OCI-M2 (cell line): ENCODE measurements around the gene ZNF579.
A peak's percentile ranks its signal among the peaks of the same experiment; 100 is the strongest.

Experiments
- DNase-seq: peaks from one replicate; lab custom pipeline; 2025; ENCODE audit not compliant: unreplicated experiment; lab: John Stamatoyannopoulos, UW

Gene ZNF579

DNA sequence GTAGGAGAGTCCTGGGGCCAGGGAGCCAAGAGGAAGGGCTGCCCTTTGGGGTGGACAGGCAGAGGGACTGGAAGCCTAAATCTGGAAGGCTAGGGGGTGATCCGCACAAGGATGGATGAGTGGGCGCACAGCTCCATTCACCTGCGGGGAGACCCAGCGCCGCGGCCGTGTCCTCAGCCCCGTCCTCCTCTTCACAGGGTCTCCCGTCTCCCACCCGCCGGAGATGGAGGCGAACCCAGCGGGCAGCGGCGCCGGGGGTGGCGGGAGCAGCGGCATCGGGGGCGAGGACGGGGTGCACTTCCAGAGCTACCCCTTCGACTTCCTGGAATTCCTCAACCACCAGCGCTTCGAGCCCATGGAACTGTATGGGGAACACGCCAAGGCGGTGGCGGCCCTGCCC lies 32.7 kb upstream of the ZNF579 start:
- DNase-seq = no peak

DNA sequence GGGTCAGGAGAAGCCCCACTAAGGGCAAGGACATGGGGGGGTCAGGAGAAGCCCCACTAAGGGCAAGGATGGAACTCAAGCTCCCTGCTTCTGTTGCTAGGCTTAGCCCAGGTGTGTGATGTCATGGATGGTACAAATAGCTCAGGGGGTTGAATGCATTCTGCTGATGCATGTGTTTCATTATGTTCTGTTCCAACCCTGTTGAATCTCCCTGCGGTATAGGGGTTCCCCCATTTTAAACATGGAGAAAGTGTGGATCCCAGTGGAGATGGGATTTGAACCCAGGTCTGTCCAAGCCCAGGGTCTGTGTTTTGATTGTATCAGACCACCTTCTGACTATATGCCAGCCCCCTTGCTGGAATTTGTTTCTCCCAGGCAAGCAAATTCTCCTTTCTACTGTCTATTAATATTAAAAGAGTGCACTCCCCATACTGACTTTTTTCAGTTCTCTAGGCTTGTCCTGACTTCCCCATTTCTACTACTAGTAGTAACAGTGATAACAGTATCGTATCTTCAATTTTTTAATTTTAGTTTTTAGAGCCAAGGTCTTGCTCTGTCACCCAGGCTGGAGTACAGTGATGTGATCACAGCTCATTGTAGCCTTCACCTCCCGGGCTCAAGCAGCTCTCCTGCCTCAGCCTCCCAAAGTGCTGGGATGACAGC lies 31.5 kb upstream of the ZNF579 start:
- no peak for DNase-seq

DNA sequence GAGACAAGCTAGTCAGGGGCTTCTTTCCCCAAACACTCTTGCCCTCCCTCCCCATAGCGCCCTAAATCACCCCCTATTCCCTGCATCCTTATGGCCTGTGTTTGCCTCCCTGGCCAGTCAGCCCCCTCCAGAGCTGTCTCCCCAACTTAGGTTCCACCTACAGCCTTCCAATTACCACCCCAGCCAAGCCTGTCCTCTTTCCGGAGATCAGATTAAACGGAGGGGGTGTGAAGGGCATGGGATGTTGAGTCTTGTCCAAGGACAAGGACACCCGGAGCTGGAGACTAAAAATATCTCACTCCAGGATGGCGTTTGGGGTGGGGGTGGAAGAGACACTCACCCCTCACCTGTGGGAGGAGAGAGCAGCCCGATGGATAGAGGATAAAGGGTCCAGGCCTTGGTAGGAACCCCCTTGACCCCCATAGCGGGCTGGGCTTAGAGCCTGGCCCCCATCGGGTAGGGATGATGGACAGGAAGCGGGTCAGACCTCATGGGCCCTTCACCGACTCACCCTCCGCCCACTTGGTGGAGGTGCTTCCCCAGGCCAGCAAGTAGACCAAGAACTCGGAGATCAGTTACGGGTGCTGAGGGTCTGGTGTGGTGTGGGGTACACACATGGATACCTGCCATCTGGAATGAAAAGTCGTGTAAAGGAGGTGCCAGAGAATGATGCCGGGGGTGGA lies 30.8 kb upstream of the ZNF579 start:
- no peak for DNase-seq

DNA sequence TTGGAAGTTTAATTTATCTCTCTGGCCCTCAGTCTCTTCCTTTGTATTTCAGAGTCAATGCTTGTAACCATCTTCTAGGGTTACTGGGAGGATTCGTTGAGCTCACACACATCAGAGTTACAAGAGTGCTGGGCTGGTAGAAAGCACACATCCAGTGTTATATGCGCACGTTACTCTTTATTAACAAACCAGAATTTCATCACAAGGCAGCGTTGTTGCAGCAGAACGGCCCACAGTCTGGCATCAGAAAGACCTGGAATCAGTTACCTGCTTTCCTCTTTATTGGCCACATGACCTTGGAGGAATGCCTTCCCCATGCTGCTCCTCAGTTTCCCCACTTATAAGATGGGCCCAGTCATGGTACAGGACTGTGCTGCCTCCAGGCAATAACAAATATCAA lies 28.7 kb upstream of the ZNF579 start:
- DNase-seq = no peak

DNA sequence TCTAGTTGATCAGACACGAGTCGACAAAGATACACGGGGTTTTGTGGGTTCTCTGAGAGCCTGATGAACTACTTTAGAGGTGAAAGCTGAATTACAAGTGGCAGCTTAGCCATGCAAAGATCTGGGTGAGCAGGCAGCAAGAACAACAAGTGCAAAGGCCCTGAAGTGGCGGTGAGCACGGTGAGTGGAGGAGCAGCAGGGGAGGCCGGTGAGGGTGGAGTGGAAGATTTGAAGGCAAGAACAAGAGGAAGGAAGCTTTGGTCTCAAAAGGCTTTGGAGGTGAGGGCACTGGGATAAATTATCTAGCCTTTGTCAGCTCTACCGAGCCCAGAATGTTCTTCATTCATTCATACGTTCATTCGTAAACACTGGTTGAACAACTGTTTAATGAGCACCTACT lies 26.2 kb upstream of the ZNF579 start:
- DNase-seq = no peak

DNA sequence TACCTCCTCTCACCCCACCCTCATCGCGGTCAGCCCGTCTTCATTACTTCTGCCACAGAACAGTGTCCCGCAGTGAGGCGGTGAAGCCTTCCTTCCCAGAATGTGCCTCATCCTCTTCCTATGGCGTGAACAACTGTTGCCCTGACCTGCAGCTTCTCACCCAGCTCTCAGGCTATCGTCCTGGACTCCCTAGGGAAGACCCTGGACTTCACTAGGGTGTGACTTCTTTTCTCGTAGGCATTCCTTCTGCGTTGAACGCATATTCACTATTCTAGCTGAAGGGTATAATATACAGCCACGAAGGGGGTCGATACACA lies 25.8 kb upstream of the ZNF579 start:
- DNase-seq = no peak

DNA sequence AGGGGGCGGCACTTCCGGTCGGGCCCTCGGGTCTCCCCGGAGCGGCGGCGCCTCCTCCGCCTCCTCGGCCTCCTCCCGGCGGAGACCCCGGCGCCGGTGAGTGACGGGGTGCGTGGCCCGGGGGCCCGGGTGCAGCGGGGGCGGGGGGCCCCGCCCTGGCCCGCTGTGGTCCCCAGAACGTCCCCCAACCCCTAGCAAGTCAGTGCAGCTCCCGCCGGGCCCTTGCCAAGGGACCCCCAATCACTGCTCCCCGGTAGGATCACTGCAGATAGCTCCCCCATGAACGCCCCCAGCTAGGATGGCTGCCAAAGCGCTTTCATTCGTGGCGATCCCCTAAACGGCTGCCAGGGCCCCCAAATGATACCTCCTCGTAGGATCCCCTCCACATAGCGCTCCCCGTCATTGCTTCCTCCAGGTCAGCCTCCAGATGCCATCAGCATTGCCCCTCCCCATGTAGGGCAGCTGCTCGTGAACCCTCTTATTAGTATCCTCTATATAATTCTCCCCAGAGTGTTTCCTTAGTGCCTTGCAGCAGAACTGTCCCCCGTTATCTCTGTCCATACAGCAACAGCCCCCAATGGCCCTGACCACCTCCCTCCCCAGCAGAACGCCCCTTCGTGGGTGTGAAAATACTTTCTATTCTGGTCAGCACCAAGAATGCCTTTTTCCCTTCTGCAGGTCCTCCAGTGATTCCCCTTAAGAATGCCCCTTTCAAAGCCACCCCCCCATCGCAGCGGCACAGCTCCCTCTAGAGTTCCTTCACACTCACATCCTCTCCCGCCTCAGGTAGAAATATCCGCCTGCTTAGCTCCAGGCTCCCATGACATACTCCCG lies 25.2 kb upstream of the ZNF579 start, which contains the start of gene ZNF865:
Gene ZNF865, plus strand, starts transcription at position 11 of the 834 bp plus-strand sequence. CDS start 7,972 bp downstream, outside the sequence.
- DNase-seq = no peak

DNA sequence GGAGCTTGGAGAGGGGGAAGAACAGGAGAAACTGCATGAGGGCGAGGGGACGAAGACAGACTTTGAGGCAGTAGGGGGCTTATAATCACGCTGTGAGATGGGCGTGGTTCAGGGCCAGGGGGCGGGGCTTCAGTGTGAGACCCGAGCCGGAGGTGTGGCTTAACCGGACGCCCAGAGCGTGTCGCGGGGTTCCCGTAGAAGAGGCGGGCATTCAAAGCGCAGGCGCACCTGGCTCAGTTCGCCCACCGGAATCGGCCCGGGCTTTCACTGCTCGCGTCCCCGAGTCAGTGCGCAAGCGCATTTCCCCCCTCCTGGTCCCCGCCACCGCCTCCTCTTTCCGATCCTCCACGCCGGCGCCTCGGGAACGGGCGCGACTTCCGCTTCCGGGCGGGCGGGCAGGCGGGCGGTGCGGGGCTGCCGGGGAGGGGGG lies 24.6 kb upstream of the ZNF579 start:
- peak; percentile 96 for DNase-seq

DNA sequence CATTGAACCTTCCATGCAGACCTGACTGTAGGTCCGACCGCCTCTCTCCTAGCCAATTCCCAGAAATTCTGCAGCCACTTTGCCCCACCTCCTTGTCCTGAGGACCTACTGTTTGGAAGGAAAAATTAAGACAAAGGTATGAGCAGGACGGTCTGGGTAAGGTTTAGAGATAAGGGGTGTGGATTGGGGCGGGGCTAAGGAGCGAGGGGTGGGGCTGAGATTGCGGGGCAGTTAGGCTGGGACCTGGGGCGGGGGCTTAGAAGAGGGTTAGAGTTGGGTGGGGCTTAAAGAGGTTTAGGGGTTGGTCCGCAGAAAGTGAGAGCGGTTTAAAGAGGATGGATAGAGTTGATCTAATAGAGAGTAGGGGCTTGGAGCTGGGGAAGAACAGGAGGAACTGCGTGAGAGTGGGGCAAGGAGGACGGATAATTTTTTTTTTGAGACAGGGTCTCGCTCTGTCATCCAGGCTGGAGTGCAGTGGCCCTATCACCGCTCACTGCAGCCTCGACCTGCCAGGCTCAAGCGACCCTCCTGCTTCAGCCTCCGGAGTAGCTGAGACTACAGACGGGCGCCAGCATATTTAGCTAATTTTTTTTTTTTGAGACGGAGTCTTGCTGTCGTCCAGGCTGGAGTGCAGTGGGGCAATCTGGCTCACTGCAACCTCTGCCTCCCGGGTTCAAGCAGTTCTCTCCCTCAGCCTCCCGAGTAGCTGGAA lies 23.1 kb upstream of the ZNF579 start:
- no peak for DNase-seq

DNA sequence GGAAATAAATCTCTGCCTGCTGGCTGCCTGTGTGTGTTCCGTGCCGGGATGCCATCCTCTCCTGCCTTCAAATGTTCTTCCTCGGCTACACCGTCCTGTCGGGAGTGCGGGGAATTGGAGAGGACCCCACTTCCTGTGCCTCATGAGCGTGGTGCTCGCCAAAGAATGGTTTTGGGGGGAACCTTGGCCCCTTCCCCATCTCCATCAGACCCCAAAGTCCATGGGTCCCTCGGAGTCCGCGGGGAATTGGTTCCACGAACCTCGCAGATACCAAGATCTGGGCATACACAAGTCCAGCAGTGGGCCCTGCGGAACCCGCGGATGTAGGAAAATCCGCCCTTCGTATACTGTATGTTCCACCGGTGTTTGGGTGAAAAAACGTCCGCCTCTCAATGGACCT lies 22.5 kb upstream of the ZNF579 start:
- no peak for DNase-seq

DNA sequence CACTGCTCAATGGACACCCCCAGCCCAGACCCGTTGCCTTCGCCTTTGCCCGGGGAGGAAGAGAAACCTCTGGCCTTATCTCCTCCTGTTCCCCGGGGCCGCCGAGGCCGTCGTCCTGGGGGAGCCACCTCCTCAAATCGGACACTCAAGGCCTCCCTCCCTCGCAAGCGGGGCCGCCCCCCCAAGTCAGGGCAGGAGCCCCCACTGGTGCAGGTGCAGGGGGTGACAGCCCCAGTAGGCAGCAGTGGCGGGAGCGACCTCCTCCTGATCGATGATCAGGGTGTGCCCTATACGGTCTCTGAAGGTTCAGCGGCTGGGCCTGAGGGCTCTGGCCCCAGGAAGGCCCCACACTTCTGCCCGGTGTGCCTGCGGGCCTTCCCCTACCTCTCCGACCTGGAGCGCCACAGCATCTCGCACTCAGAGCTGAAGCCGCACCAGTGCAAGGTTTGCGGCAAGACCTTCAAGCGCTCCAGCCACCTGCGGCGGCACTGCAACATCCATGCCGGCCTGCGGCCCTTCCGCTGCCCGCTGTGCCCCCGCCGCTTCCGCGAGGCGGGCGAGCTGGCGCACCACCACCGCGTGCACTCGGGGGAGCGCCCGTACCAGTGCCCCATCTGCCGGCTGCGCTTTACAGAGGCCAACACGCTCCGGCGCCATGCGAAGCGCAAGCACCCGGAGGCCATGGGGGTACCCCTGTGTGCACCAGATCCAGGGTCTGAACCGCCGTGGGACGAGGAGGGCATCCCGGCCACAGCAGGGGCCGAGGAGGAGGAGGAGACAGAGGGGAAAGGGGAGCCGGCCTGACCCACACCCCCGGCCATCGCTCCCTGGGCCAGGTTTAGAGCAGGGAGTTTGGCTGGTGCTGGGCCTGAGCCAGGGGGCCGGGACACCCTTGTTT lies 21.7 kb upstream of the ZNF579 start:
- no peak for DNase-seq

DNA sequence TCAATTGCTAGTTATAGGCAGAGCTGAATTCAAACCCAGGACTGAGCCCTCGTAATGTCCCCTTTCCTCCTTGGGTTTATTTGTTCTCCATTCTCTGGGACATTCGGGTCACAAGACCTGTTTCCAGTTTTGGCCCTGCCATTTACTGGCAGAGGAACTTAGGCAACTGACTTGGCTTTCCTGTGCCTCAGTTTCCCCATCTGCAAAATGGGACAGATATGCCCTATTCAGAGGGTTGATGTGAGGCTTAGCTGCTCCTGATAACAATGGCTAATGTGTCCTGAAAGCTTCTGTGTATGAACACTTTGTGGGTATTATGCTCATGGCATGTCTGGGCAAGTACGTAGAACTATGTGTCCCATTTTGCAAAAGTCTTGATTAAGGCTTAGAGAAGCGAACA lies 20.4 kb upstream of the ZNF579 start:
- DNase-seq = no peak

DNA sequence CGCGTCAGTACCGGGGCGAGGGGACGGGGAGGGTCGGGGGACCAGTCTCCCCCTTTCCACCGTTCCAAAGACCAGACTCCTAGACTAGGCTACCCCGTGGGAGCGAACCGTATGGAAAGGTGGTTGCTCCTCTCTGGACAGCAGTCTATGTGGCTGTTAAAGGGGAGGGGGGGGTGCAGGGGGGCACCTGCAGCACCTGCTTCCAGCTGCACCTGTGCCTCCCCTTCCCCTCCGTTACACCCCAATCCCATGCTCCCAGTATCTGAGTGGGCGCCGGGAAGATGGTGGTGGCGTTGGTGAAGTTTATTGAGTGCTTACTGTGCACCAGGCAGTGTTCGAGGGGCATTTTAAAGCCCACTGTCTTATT lies 20.0 kb upstream of the ZNF579 start:
- no peak for DNase-seq

DNA sequence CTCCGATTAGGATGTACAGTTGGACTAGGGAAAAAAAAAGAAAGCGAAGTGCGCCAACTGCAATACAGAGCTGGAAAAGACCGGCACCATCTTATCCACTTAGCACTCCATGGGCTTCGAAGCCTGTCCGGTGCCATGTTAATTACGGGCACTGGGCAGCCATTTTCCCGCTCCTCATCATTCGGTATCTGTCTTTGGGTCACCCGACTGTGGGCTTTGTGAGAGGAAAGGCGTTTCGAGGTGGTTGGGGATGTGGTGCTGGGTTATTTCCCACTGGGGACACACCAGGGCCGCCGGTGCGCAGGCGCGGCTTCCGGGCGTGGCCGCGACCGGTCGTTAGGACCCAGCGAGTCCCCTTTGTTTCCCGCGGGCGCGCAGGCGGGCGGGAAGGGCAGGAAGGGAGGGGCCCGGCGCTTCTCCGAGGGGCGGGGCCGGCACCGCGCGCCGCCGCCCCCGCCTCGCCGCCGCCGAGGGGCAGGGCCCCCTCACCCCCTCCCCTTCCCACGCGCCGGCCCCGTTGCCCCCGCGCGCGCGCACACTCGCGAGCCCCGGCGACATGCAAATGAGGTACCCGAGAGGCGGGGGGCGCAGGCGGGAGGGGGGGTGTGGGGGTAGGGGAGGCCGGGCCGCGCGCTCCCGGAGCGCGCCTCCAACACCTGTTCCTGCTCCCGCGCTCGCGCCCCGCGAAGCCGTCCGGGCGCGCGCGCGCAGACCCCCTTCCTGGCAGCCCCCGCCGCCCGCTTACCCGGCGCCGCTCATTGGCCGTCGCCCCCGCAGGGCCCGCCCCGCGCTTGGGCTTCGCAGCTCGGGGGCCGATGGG lies 19.4 kb upstream of the ZNF579 start, which contains the start of gene ZNF524:
Gene ZNF524, plus strand, starts transcription at position 447 of the 820 bp plus-strand sequence. CDS start 1,825 bp downstream, outside the sequence.
- DNase-seq = peak; percentile 97

DNA sequence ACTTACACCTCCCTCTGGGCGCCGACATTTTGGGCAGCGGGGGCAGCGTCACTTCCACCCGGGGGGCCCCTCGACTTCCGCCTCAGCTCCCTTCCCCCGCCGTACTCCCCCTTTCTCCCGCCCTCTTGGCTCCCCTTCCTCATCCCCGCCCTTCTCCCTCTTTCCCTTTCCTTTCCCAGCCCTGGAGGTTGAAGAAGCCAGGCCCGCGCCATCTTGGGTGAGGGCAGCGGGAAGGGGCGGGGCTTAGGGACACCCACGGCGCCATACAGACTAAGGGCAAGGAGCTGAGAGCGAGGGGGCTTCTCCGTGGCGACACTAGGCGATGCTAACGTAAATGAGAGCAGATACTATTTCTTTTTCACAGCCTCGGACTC lies 18.8 kb upstream of the ZNF579 start, which contains the start of gene FIZ1:
Gene FIZ1, minus strand, starts transcription at position 50 of the 374 bp plus-strand sequence. CDS start 1,652 bp downstream, outside the sequence.
- peak; percentile 97 for DNase-seq

DNA sequence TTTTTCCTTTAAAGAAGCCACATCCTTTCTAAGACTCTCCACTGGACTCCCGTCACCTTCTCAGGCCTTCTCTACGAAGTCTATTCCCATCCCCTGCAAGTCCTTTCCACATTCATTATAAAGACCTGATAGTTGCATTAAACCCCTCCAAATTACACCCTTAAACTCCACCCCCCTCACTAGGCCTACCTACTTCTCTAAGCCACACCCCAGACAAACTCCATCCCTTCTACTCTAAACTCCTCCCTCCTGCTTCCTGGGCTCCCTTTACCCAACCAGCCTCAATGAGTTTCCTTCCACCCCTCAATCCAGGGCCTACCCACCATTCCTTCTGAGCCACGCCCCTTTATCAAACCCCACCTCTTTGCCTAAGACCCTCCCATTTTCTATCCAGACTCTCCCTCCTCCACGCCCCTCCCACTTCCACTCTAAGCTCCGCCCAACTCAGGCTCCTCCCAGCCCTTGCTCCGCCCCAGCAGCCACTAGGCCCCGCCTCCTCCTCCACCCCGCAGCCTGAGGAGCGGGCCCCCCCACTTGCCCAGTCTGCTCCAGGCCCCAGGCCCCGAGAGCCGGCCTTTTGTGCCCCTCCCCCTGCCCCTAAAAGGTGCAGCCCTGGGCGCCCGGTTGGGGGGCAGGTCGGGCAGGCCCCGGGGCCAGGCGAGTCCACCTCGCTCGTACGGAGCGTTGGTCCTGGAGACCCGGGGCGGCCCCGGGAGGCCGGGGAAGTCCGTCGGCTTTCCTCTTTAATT lies 18.2 kb upstream of the ZNF579 start:
- peak; percentile 86 for DNase-seq

DNA sequence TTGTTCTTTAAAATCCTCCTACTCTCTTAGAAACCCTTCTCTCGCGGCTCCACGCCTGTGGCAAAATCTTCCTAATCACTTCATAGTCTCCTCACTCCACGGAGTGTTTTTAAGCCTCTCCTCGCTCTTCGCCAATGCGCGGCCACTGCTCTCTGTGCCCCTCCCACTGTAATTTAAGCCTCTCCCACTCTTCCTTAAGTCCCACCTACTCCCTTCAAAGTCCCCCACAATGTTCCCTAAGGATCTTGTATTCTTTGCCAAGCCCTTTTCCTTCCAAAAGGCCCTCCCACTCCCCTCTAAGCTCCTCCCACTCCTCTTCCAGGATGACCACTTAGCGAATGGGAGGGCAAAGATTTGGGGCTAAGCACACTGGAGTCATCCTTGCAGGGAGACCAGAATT lies 17.4 kb upstream of the ZNF579 start:
- DNase-seq = no peak

DNA sequence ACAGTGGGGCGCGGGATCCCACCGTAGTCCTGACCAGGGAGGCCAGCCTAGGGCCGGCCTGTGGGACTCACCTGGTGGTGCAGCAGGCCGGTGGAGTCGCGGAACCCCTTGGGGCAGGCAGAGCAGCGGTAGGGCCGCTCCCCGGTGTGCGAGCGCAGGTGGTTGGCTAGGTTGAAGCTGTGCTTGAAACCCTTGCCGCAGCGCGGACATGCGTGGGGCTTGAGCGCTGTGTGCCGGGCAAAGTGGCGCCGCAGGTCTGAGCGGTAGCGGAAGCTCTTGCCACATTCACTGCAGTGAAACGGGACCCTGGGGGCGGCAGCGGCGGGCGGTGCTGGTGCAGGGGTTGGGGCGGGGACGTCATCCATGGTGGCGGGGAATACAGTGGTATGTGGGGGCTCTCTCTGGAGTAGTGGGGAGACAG lies 16.9 kb upstream of the ZNF579 start:
- no peak for DNase-seq

DNA sequence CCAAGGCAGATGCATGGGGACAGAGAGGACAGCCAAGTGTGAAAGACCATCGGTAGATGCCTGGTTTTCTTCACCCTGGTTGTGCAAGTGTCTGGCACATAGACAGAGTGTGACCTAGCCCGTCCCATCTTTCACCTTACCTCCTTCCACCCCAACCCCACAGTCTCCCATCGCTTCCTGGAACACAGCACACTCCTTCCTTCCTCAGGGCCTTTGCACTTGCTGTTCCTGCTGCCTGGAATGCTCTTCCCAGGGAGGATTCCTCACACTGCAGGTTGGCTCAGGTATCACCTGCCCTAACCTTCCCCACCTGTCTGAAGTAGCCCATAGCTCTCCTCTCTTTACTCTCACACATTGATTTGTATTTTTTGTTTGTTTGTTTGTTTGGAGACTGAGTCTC lies 15.7 kb upstream of the ZNF579 start:
- DNase-seq = no peak
